ENCODE data around the gene SPAG17.
A peak's percentile ranks its signal among the peaks of the same experiment; 100 is the strongest.

SPAG17 gene

GRCh38 chr1:118185084-118185832 is at the start of gene SPAG17:
Gene SPAG17, minus strand, starts transcription at chr1:118185228. Its CDS starts 71 bp downstream, at chr1:118185157.
- TF ChIP-seq CTCF (IDR thresholded peaks at IDR 0.05; ENCODE audit: low read length, missing control alignments), result peak; percentile 35
- peak within 1 kb of the TSS; percentile 49 for H3K4me3 ChIP-seq (replicated peaks; ENCODE audit: low read depth, low read length)
- DNase-seq (ENCODE audit: low read depth), result peak; percentile 61

GRCh38 chr1:118225471-118225870 is 40.4 kb upstream of the SPAG17 start:
- no peak for TF ChIP-seq CTCF (IDR thresholded peaks at IDR 0.05; ENCODE audit: low read length, missing control alignments)
- H3K4me3 ChIP-seq (replicated peaks; ENCODE audit: low read depth, low read length), result no peak overlapping the region
- no peak for DNase-seq (ENCODE audit: low read depth)

GRCh38 chr1:118223426-118223825 is 38.4 kb upstream of the SPAG17 start:
- TF ChIP-seq CTCF (IDR thresholded peaks at IDR 0.05; ENCODE audit: low read length, missing control alignments), result peak; percentile 31
- peak; percentile 16 for DNase-seq (ENCODE audit: low read depth)
- H3K4me3 ChIP-seq (replicated peaks; ENCODE audit: low read depth, low read length), result no peak overlapping the region

- no peak overlapping the region for H3K4me3 ChIP-seq (replicated peaks; ENCODE audit: low read depth, low read length)
- no peak for TF ChIP-seq CTCF (IDR thresholded peaks at IDR 0.05; ENCODE audit: low read length, missing control alignments)
- no peak for DNase-seq (ENCODE audit: low read depth)
Measured at GRCh38 chr1:118219438-118219837, 34.4 kb upstream of the SPAG17 start.

GRCh38 chr1:118217141-118217838 is 32.3 kb upstream of the SPAG17 start:
- H3K4me3 ChIP-seq (replicated peaks; ENCODE audit: low read depth, low read length), result no peak overlapping the region
- no peak for TF ChIP-seq CTCF (IDR thresholded peaks at IDR 0.05; ENCODE audit: low read length, missing control alignments)
- DNase-seq (ENCODE audit: low read depth), result no peak

GRCh38 chr1:118214866-118215265 is 29.8 kb upstream of the SPAG17 start:
- no peak for DNase-seq (ENCODE audit: low read depth)
- TF ChIP-seq CTCF (IDR thresholded peaks at IDR 0.05; ENCODE audit: low read length, missing control alignments), result no peak
- no peak overlapping the region for H3K4me3 ChIP-seq (replicated peaks; ENCODE audit: low read depth, low read length)

Data from fibroblast of pulmonary artery (primary cell).